ACHN (cell line): Measurements from ENCODE around the gene PBRM1.
A peak's percentile ranks its signal among the peaks of the same experiment; 100 is the strongest.
"Not testable (repeated sequence)": the region's sequence is repeated elsewhere in the genome, so short reads cannot be mapped to it uniquely, and the experiment has no call there.

ENCODE experiments used
- DNase-seq: peaks from one replicate; pipeline ENCODE4 v3.0.0-alpha.2; 2015
- in situ Hi-C: cut with HindIII; loops from 2 replicates; pipeline ENCODE4 v1.10.0; 2017; ENCODE audit warnings: low sequenced_read_pairs, low pct_ligation_motif_present, low pct_unique_long_range_greater_than_20kb

Gene PBRM1

DNA sequence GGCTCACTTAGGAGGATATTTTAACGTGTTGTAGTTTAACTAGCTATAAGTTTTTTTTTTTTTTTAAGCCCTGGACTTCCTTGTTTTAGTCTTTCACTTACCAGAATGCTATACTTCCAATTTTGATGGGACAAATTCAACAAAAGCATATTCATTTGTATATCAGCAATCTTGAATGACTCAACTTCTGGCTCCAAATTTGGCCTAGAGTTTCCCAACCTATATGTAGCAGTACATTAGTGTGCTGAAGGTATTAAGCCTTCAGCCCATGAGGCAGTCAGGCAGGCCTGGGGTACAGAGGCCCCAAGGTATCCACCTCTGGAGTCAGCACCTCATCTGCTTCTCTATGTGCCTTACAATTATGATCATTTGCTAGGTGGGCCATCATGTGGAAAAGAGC is 5.9 kb downstream of the PBRM1 start:
- in situ Hi-C loops = no loop called here
- DNase-seq = no peak

DNA sequence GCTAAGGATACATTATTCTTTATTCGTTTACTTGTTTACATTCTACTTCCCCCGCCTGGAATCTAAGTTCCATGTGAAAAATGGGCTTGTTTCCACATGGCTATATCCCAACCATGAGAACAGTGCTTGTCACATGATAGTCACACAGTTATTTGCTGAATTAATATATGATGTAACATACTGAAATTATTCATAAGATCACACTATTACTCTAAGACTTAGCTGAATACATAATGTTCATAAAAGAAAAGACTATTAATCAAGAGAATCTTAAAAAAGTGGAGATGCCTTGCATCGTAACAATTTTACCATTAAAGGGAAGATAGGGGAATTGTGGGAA is 6.5 kb downstream of the PBRM1 start:
- in situ Hi-C loops = no loop called here

DNA sequence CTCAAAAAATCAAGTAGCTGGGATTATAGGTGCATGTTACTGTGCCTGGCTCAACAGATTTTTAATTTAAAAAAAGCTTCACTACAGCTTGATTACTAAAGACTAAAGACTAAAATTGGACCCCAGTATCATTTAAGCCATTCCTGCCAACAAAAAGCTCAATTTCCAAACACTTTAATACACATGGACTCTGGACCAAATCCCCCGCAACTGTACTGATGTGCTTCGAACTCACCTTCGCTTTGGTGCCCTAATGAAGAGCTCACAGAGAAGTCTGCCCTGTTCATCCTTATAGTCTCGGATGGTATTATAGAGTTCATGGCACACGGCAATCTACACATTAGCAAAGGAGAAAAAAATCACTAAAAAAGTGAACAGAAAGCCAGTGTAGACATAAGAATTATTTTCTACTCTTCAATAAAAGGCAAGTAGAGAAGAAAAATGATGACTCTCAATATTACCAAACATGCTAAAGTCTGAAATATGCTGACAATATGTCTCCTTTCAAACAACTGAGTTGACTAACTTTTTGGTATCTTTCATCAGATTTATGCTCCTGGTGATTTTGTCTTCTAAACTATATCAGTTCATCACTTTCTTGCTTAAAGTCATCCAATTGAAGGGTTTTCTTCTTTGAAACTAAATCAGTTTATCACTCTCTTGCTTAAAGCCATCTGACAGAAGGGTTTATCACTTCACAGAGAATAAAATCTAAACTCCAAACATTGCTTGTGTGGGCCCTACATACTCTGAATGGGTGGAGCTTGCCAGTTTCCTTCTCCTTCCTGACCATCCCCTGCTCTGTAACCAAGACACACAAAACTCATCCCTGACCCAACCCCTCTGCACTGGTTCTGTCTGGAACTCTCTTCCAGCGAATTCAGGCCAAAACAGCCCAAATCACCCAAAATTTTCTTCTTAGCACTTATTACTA is 7.2 kb downstream of the PBRM1 start:
- in situ Hi-C loops = no loop called here
- DNase-seq = no peak

More for the DNA sequence above, 6.5 kb downstream of the PBRM1 start:
- no peak for DNase-seq

DNA sequence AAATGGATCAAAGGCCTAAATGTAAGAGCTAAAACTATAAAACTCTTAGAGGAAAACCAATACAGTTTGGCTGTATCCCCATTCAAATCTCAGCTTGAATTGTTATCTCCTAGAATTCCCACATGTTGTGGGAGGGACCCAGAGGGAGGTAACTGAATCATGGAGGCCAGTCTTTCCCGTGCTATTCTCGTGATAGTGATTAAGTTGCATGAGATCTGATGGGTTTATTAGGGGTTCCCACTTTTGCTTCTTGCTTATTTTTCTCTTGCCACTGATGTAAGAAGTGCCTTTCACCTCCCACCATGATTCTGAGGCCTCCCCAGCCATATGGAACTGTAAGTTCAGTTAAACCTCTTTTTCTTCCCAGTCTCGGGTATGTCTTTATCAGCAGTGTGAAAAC is 9.5 kb downstream of the PBRM1 start:
- DNase-seq, in situ Hi-C loops: not testable (repeated sequence)

DNA sequence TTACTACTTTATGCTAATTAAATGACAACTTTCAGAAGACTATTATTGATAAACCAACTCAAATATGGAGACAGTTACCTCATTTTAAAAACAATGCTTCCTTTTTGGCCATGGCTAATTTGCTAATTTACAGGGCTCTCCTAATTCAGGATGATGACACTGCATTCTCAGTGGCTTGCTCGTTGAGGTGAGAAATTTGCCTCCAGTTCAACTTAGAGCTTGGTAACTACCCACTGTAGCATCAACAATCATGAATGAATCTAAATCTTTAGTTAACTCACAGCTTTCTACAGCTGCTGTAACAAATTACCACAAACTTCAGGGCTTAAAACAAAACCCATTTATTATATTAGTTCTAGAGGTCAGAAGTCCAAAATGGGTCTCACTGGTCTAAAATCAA is 14.0 kb downstream of the PBRM1 start:
- no peak for DNase-seq
- in situ Hi-C loops = no loop called here

DNA sequence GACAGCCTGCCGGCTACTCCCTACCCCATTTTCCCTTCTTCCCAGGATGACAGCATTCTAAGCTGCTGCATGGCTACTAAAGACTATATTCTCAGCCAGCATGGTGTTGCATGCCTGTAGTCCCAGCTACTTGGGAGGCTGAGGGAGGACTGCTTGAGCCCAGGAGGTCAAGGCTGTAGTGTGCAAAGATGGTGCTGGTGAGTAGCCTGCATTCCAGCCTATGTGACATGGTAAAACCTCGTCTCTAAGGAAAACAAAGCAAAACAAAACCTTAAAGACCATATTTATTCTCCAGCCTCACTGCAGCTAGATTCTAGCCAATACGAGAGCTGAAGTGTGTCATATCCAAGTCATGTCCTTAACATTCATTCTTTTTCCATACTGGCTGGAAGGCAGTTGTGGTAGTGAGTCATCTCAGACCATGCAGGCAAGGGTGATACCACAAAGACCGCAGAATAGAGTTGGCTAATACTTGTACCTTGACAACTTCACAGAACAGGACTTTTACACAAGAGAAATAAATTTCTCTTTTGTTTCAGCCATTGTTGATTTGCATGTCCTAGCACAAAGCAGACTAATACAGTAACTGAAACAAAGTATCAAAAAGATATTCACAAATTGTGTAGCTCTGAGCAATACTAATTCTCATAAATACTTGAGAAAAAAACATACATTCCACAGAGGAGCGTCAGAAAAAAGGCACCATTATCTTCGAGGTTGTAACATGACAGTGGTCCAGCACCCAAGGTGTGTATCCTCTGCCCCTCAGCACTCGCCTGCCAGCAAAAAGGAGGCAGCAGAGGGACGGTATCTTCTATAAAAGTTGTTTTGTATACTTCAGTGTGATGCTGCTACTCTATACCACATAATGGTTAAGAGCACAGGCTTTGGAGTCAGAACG is 14.8 kb downstream of the PBRM1 start:
- in situ Hi-C loops = no loop called here
- peak; percentile 98 for DNase-seq

DNA sequence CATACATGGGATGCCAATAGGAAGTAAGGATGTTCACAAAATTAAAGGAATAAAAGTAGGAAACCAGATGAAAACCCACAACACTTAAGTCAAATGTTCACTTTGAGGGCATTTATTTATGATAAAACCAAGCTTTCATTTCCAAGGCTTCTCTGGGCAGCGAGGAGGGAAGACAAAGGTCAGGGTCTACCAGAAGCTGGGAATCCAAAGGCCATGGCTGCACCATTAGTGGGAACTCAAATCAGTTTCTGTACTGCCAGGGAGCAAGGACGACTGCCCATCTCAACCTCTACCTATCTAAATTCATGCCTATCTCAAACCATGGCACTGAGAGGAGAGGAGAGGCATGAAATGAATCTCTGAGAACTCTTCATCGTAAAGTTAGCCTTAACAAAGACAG is 22.6 kb downstream of the PBRM1 start:
- no peak for DNase-seq
- in situ Hi-C loops = no loop called here

DNA sequence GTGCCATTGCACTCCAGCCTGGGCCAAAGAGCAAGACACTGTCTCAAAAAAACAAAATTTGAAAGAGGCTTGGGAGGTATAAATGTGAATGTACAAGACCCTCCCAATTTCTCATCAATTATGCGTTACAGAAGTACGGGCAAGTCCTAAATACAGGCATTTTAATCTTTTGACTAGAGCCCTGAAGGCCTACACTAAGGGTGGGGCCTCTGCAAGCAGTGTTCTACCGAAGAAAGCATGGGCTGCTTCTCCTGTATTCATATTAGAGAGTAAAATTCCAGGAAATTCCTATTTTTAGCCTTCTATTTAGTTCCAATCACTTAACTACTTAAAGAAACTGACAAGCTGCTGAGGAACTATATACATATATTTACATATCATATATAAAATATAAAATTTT is 25.7 kb downstream of the PBRM1 start:
- DNase-seq = no peak
- in situ Hi-C loops = no loop called here

DNA sequence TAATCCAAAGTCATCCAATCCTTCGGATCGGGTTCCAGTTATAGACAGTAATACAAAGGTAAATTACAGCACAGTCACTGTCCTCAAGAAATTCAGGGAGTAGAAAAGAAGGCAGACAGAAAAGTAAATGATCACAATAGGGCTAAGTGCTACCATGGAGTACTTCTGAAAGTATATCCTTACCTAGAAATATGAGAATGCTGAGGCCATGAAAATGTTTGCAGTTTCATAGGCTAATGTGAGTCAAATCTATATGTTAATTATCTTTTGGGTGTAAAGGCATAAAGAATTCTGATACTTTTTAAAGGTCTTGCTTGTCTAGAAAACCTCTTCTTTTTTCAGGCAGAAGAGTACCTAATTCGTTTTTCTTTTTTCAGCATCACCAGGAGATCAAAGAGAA is 29.8 kb downstream of the PBRM1 start:
- no peak for DNase-seq
- in situ Hi-C loops = no loop called here

DNA sequence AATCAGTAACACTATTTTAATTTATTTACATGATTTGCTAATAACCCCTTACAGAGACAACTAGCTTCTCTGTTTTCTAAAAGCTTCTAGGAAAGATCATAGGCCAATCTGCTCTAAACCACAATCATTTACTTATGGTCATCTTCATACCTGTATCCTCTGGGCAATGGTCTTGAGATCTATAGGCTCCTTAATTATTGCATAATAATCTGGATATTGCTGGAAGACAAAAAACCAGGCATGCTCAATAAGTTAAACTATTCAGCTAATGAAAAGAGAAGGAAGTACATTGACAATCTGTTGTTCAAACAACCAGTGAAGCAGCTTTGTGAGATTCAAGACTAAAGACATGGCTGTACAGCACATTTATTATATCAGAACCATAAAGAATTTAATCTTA is 34.1 kb downstream of the PBRM1 start:
- in situ Hi-C loops = no loop called here
- DNase-seq = no peak

DNA sequence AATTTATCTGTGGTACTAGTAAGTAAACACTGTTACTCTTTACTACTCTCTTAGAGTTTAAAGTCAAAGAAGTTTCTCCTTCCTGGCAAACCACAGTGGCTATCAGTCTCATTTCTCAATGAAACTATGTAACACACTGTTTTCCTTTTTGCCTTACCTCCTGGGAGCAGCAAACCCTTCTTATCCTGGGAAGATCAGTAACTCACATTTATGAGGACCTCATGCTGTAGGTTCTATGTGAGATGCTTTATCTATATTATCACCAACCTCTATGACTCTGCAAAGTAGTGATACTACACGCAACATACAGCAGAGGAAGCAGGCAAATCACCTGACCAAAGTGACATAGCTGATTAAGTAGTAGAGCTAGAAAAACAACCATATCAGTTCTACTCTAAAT is 35.3 kb downstream of the PBRM1 start:
- no peak for DNase-seq

DNA sequence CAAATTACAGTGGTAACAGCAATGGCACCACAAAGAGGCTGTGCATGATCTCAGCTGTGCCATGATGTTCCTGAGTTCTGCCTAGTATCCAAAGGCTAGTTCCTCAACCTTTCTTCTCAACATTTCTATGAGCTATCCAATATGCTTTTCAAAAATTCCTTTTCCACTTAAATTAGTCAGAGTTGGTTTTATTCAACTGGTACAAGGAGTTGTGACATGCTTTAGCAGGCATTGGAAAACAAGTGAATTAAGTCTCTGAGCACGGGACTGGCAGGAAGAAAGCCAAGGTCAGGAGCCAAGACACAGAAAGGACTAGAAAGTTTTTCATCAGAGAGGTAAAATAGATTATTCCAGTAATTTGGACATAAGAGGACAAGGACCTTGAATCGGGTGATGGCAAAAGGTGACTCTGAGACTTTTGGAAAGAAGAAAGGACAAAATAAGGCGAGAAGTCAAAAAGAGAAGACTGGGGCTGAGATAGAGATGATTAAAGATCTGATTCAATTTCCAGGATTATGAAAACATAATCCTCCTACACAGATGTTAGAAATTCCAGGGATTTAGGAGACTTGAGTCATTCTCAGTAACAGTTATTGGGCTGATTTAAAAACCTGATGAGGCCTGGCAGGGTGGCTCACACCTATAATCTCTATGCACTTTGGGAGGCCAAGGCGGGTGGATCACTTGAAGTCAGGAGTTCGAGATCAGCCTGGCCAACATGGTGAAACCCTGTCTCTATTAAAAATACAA is 36.1 kb downstream of the PBRM1 start:
- in situ Hi-C loops = no loop called here

More for the DNA sequence above, 35.3 kb downstream of the PBRM1 start:
- in situ Hi-C loops = no loop called here

DNA sequence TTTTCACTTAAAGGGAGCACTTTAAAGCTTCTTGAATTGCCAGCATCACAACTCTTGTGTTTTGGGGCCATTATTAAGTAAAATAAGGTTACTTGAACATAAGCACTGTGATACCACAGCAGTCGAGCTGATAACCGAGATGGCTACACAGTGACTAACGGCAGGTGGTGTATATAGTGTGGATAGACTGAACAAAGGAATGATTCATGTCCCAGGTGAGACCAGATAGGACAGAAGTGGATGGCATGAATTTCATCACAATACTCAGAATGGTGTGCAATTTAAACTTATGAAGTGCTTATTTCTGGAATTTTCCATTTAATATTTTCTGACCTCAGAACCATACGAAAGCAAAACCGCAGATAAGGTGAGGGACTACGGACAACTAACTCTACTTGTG is 40.2 kb downstream of the PBRM1 start:
- DNase-seq = no peak
- in situ Hi-C loops = no loop called here

More for the DNA sequence above, 36.1 kb downstream of the PBRM1 start:
- no peak for DNase-seq

DNA sequence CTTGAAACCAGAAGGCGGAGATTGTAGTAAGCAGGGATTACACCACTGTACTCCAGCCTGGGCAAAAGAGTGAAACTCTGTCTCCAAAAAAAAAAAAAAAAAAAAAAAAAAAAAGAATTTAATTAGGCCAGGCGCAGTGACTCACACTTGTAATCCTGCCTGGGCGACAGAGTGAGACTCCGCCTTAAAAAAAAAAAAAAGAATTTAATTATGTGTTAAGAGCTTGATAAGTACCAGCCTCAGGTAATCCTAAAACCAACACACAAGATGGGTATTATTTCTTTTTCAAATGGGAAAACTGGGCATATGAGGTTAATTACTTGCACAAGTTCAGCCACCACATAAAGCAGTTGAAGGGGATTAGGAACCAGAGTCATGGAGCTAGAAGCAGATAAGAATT is 49.0 kb downstream of the PBRM1 start:
- no peak for DNase-seq
- in situ Hi-C loops = no loop called here

DNA sequence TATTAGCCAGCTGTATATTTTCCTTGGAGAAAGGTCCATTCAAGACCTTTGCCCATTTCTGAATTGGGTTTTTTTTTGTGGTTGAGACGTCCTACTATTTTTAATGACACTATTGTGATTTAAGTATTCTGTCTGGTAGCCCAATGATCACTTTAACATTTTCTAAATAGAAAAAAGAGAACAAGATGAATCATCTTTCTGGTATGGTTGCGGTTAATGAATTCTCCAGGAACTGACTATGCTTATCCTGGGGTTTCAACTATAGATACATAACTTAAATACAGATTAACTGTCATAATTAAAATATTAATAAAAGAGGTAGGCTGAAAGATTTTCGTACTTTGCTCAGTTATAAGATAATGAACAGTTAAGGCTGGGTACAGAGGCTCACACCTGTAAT is 51.9 kb downstream of the PBRM1 start:
- in situ Hi-C loops = no loop called here
- peak; percentile 22 for DNase-seq

DNA sequence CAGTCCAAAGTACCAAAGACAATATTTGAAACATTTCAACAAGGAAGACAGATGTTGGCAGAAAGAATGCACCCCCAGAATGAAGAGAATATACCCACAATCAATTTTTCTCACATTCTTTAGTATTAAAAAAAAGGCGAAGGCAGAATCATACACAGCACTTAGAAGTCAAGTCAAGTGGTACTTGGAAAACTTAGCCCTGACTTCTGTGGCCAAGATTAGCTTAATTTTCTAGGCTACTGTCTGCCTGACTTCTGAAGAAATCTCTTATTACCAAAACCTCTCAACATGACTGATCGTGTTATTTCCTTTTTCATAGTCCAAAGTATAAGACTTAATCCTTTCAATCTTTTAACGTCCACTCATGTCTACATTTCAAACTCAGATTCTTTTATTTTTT is 60.7 kb downstream of the PBRM1 start:
- in situ Hi-C loops = no loop called here
- no peak for DNase-seq

DNA sequence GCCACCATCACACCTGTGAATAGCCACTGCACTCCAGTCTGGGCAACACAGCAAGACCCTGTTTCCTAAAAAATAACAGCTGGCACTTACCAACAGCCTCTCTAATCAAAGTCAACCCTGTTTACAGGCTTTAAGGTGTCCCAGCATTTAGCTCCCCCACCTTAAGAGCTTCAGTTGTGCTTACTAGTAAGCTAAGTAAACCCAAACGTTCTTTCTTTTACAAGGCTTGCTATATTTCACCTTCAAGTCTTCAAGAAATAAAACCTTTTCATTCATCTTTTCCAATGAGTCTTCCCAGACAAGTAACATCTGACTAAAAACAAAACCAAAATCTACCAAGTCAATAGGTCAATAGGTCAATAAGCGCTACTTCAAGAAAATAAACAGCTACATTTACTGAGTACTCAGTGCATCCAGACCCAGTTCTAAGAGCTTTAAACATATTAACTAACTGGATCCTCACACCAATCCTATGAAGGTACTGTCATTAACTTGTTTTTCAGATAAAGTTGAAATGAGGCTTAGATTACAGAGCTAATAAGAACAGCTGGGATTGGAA is 62.4 kb downstream of the PBRM1 start:
- in situ Hi-C loops = no loop called here
- no peak for DNase-seq

DNA sequence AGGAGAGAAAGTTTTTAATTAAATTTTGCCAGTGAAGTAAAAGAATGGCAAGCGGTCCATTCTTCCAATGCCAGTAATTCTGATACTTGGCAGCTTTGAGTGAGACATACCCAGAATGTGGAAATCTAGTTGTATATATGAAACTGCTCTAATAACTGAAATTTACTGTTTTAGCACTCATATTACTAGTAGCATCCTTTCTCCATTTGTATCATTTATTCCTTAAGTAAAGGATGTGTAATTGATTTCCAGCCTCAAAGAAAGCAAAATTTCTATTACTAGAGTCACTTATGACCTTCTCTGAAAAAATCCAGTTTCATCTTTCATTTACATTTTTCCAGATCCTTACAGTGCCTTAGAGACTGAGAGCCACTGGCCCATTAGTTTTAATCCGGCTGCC is 65.1 kb downstream of the PBRM1 start:
- in situ Hi-C loops = no loop called here
- DNase-seq = no peak

DNA sequence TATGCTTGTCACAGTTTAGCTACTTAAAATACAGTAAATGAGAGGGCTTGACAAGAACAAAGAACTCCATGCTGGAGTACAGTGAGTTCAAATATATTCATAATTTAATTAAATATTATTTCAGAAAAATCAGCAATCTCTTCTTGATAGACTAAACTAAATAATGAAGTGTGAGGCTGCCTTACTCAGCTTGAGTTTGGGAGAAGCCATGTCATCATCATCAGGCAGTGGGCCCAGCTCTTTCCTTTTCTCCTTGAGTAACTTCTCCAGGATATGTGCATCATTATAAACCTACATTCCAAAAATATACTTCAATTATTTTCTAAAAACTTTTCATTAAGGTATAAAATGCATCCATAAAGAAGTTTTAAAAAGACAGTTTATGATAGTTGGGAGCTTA is 70.5 kb downstream of the PBRM1 start:
- no peak for DNase-seq
- in situ Hi-C loops = no loop called here
